ENCODE measurements around the gene SGPP1.

DNA sequence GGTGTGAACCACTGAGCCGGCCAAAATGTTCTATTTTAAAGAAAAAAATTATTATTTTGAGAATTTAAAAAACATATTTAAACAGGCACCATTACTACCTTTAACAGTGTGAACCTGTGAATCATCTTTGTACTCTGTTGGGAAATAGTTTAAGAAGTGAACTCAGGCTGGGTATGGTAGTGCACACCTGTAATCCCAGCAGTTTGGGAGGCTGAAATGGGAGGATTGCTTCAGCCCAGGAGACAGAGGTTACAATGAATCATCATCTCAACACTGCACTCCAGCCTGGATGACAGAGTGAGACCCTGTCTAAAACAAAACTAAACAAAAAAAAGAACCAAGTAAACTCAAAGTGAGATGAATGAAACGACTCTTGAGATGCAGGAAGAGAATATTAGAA, 83.1 kb downstream of the SGPP1 start:
- TF ChIP-seq, protein P1, sequence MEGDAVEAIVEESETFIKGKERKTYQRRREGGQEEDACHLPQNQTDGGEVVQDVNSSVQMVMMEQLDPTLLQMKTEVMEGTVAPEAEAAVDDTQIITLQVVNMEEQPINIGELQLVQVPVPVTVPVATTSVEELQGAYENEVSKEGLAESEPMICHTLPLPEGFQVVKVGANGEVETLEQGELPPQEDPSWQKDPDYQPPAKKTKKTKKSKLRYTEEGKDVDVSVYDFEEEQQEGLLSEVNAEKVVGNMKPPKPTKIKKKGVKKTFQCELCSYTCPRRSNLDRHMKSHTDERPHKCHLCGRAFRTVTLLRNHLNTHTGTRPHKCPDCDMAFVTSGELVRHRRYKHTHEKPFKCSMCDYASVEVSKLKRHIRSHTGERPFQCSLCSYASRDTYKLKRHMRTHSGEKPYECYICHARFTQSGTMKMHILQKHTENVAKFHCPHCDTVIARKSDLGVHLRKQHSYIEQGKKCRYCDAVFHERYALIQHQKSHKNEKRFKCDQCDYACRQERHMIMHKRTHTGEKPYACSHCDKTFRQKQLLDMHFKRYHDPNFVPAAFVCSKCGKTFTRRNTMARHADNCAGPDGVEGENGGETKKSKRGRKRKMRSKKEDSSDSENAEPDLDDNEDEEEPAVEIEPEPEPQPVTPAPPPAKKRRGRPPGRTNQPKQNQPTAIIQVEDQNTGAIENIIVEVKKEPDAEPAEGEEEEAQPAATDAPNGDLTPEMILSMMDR (IDR thresholded peaks at IDR 0.05), result no peak
- no peak for TF ChIP-seq POLR2A (IDR thresholded peaks at IDR 0.05)
